Measurements from ENCODE around the gene MX2.

GRCh38 chr21:41433566-41433965 lies 71.7 kb downstream of the MX2 start:
- no peak for TF ChIP-seq CTCF (IDR thresholded peaks at IDR 0.05; ENCODE audit: poor library complexity, severe bottlenecking)
- TF ChIP-seq MXI1 (conservative IDR thresholded peaks at IDR 0.05; ENCODE audit: poor library complexity, severe bottlenecking) = no peak

Data from neural cell (in vitro differentiated cells).